ENCODE data around the gene CROCC2.
A peak's percentile ranks its signal among the peaks of the same experiment; 100 is the strongest.

The CROCC2 gene

GRCh38 chr2:240988146-240988545, 82.0 kb downstream of the CROCC2 start:
- DNase-seq (ENCODE audit: low spot score): no peak

GRCh38 chr2:240988571-240989271, 82.6 kb downstream of the CROCC2 start:
- no peak for DNase-seq (ENCODE audit: low spot score)

- no peak for DNase-seq (ENCODE audit: low spot score)
Observed at GRCh38 chr2:240989451-240990265, 83.5 kb downstream of the CROCC2 start.

- no peak for DNase-seq (ENCODE audit: low spot score)
Observed at GRCh38 chr2:240990266-240990529, 84.1 kb downstream of the CROCC2 start.

- no peak for DNase-seq (ENCODE audit: low spot score)
Observed at GRCh38 chr2:240990726-240991377, 84.7 kb downstream of the CROCC2 start.

- DNase-seq (ENCODE audit: low spot score): peak; percentile 61
Observed at GRCh38 chr2:240991378-240992263, 85.5 kb downstream of the CROCC2 start.

GRCh38 chr2:240992572-240993291, 86.6 kb downstream of the CROCC2 start:
- DNase-seq (ENCODE audit: low spot score): no peak

GRCh38 chr2:240993446-240994170, 87.5 kb downstream of the CROCC2 start:
- DNase-seq (ENCODE audit: low spot score): no peak

- no peak for DNase-seq (ENCODE audit: low spot score)
Observed at GRCh38 chr2:240994171-240994896, 88.2 kb downstream of the CROCC2 start.

GRCh38 chr2:240995041-240996021, 89.2 kb downstream of the CROCC2 start:
- DNase-seq (ENCODE audit: low spot score): no peak

- no peak for DNase-seq (ENCODE audit: low spot score)
Observed at GRCh38 chr2:240996161-240996833, 90.2 kb downstream of the CROCC2 start.

- no peak for DNase-seq (ENCODE audit: low spot score)
Observed at GRCh38 chr2:240996834-240997140, 90.7 kb downstream of the CROCC2 start.

GRCh38 chr2:240997141-240997855, 91.2 kb downstream of the CROCC2 start:
- no peak for DNase-seq (ENCODE audit: low spot score)

- DNase-seq (ENCODE audit: low spot score): peak; percentile 56
Observed at GRCh38 chr2:240997856-240998705, 91.9 kb downstream of the CROCC2 start, which contains the start of gene SNED1. Gene SNED1, plus strand, starts transcription at chr2:240998618. Its CDS starts 220 bp downstream, at chr2:240998838.

GRCh38 chr2:240998706-240998994, 92.5 kb downstream of the CROCC2 start:
- DNase-seq (ENCODE audit: low spot score): no peak

GRCh38 chr2:240998995-240999791, 93.1 kb downstream of the CROCC2 start:
- DNase-seq (ENCODE audit: low spot score): no peak

Measured in Ammon's horn (tissue), 1 donor.